CD14-positive monocyte (primary cell): ENCODE measurements around the gene KMT2C. TPM values are rescaled to one million over a fixed set of nuclear protein-coding genes. Genes with fewer than 3 reads are reported as not detected.

Experiments
- DNase-seq, 3 donors: peaks; one replicate each; pipeline ENCODE4 v3.0.0-alpha.2; 2011 to 2022
- H2AFZ ChIP-seq: 2 replicates; pipeline ENCODE4 v1.6.0; 2012; ENCODE audit warnings: mild to moderate bottlenecking, low read depth, low read length, inconsistent platforms; ENCODE audit not compliant: insufficient read depth, poor library complexity, severe bottlenecking
- H3K27ac ChIP-seq, 2 donors: 1 replicate in 1 of 2; 2 replicates in 1 of 2; pipeline ENCODE4 v1.5.1; 2012 to 2013; ENCODE audit warnings: low read length in 2 of 2, control low read depth in 1 of 2, inconsistent platforms in 1 of 2, low read depth in 1 of 2, mild to moderate bottlenecking in 1 of 2
- H3K27me3 ChIP-seq, 2 donors: one replicate each; pipeline versions ENCODE4 v1.6.0 to v1.6.1; 2011 to 2013; ENCODE audit warnings: low read length in 2 of 2; ENCODE audit not compliant: control insufficient read depth in 2 of 2, insufficient read depth in 2 of 2
- H3K36me3 ChIP-seq, 2 donors: replicated peaks in 1 of 2; 1 replicate in 1 of 2; 2 replicates in 1 of 2; pipeline versions ENCODE4 v1.5.1 to v1.6.1; 2012 to 2013; ENCODE audit warnings: low read length in 2 of 2, control low read depth in 1 of 2, inconsistent platforms in 1 of 2, mild to moderate bottlenecking in 1 of 2; ENCODE audit not compliant: insufficient read depth in 2 of 2, control insufficient read depth in 1 of 2
- H3K4me1 ChIP-seq, 2 donors: 1 replicate in 1 of 2; 2 replicates in 1 of 2; pipeline versions ENCODE4 v1.5.1 to v1.6.1; 2012 to 2013; ENCODE audit warnings: low read length in 2 of 2, control low read depth in 1 of 2, inconsistent platforms in 1 of 2, mild to moderate bottlenecking in 1 of 2, moderate library complexity in 1 of 2; ENCODE audit not compliant: insufficient read depth in 2 of 2, control insufficient read depth in 1 of 2
- H3K4me2 ChIP-seq: replicated peaks from 2 replicates; pipeline ENCODE3; 2012; ENCODE audit warnings: low read length, moderate library complexity, mild to moderate bottlenecking; ENCODE audit not compliant: poor library complexity, severe bottlenecking; ENCODE audit errors: extremely low read depth
- H3K4me3 ChIP-seq, 3 experiments: fragments of 200-600 bp in 1 of 3; sonication (generic) in 1 of 3; replicated peaks in 1 of 3; 1 replicate in 2 of 3; 2 replicates in 1 of 3; pipeline ENCODE4 v1.5.1; 2011 to 2013; ENCODE audit warnings: low read length in 3 of 3, mild to moderate bottlenecking in 3 of 3, control low read depth in 2 of 3, low read depth in 2 of 3, inconsistent platforms in 1 of 3, moderate library complexity in 1 of 3
- H3K79me2 ChIP-seq: 2 replicates; pipeline ENCODE4 v1.6.0; 2012; ENCODE audit warnings: mild to moderate bottlenecking, control low read depth, inconsistent platforms, low read length, moderate library complexity; ENCODE audit not compliant: insufficient read depth
- H3K9ac ChIP-seq: 2 replicates; pipeline ENCODE4 v1.6.0; 2017; ENCODE audit warnings: low read length, mild to moderate bottlenecking; ENCODE audit not compliant: insufficient read depth, poor library complexity, severe bottlenecking
- H3K9me3 ChIP-seq, 2 donors: replicated peaks in 1 of 2; 1 replicate in 1 of 2; 2 replicates in 1 of 2; pipeline versions ENCODE4 v1.5.1 to v1.6.1; 2012 to 2013; ENCODE audit warnings: low read length in 2 of 2, control low read depth in 1 of 2; ENCODE audit not compliant: control insufficient read depth in 1 of 2, insufficient read depth in 1 of 2
- H4K20me1 ChIP-seq: 2 replicates; pipeline ENCODE4 v1.6.0; 2012; ENCODE audit warnings: mild to moderate bottlenecking, low read length, control low read depth, moderate library complexity; ENCODE audit not compliant: insufficient read depth
- H3K27ac Mint-ChIP-seq, 7 donors: one replicate each; pipeline ENCODE4 v1.8.0; 2020; ENCODE audit warnings: mild to moderate bottlenecking in 7 of 7, mixed read lengths in 7 of 7, moderate library complexity in 6 of 7, inconsistent platforms in 2 of 7
- H3K27me3 Mint-ChIP-seq, 3 donors: one replicate each; pipeline ENCODE4 v1.8.0; 2021 to 2022; ENCODE audit warnings: low read depth in 3 of 3, mild to moderate bottlenecking in 3 of 3, mixed read lengths in 3 of 3, moderate library complexity in 3 of 3, inconsistent platforms in 1 of 3
- H3K36me3 Mint-ChIP-seq, 2 donors: one replicate each; pipeline ENCODE4 v1.8.0; 2020; ENCODE audit warnings: mixed read lengths in 2 of 2, inconsistent platforms in 1 of 2, mild to moderate bottlenecking in 1 of 2
- H3K4me1 Mint-ChIP-seq: one replicate; pipeline ENCODE4 v1.8.0; 2020; ENCODE audit warnings: mild to moderate bottlenecking, mixed read lengths
- H3K4me3 Mint-ChIP-seq, 2 donors: one replicate each; pipeline ENCODE4 v1.8.0; 2020; ENCODE audit warnings: mild to moderate bottlenecking in 2 of 2, mixed read lengths in 2 of 2, moderate library complexity in 1 of 2
- H3K9me3 Mint-ChIP-seq, 7 donors: one replicate each; pipeline ENCODE4 v1.8.0; 2020 to 2022; ENCODE audit warnings: mixed read lengths in 7 of 7, mild to moderate bottlenecking in 6 of 7, moderate library complexity in 6 of 7, inconsistent platforms in 2 of 7
- CTCF ChIP-seq: fragments of 200-600 bp; IDR thresholded peaks from one replicate; pipeline ENCODE4 v1.8.0; 2022; ENCODE audit warnings: antibody characterized with exemption, mild to moderate bottlenecking
- WGBS: methylation state at CpG from one replicate; pipeline ENCODE4 v1.1.5; 2013; ENCODE audit warnings: missing lambda C conversion rate; ENCODE audit not compliant: insufficient coverage; 5-methylcytosine and 5-hydroxymethylcytosine counted together
- intact Hi-C, 2 donors: fragments of 100-400 bp; cut with micrococcal nuclease; formaldehyde crosslinking; loops; one replicate each; pipeline versions ENCODE4 v1.15.0 to v1.15.1; 2023
- polyA plus RNA-seq, 3 donors: library from polyadenylated mRNA; depleted of rRNA in 1 of 3; unstranded in 2 of 3; stranded (reverse) in 1 of 3; fragments of 300-500 nt in 2 of 3; fragments of >200 nt in 1 of 3; fragmentation: Illumina TruSeq in 2 of 3; gene quantifications; 1 replicate in 2 of 3; 2 replicates in 1 of 3; pipeline ENCODE4 v1.2.3, GENCODE V29; 2012 to 2021

The KMT2C gene
- polyA plus RNA-seq, 3 donors, result 4.5 to 26.1 (median 7.3) TPM

DNA sequence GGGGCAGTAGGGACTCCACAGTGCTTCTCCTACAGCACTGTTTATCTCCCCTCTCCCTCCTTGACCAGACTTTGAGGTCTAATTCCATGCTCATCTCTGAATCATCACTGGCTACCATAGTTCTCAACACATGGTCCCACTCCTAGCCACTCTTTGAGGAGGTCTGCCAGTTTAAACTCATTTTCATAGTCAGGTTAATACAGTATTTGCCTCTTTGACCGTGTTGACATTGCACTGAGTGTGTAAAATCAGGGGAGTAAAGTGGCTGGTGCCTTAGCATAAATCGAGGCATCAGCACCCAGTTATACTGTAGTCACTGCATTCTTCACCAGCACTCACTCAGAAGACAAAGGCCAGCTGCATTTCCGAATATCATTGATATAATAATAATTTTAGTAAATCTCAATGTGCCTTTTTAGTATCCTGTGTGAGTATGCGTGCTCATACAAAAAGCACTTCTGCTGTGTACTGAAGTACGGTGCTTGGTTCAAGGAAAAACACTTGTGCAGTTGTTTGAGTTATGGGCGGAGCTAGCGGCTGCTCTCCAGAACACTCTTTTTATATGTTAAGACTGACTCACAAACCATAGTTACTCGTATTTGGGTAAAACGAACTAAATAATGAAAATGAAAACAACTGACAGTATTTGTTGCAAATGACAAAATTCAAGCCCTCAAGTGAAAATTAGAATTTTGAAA lies 320.6 kb downstream of the KMT2C start:
- no peaks in the 10 kb centered on the region for H3K4me1 ChIP-seq
- H3K4me2 ChIP-seq, result no peak overlapping the region
- H3K79me2 ChIP-seq, result no peaks in the 10 kb centered on the region
- TF ChIP-seq CTCF, result no peak
- no peak for DNase-seq
- Mint-ChIP-seq H3K36me3 (peaks cover 46 to 70% of the 10 kb centered on the region in 2 donors), H3K27me3 (peaks cover 0 to 1% (median 0%) of the 10 kb centered on the region in 3 donors), H3K4me3 (no peak overlapping the region), H3K4me1 (no peaks in the 10 kb centered on the region), H3K9me3 (peaks cover 0 to 7% (median 0%) of the 10 kb centered on the region in 7 donors), H3K27ac (peak overlapping the region in 1 of 7 donors; percentile 42)
- no peak overlapping the region for H3K4me3 ChIP-seq
- intact Hi-C loops, result no loop called here
- H3K9ac ChIP-seq, result no peak overlapping the region
- H3K9me3 ChIP-seq, result no peaks in the 10 kb centered on the region
- H3K27ac ChIP-seq, result no peak overlapping the region
- H4K20me1 ChIP-seq, result no peaks in the 10 kb centered on the region
- WGBS, result no CpG with 5 or more reads among the region's 9 CpGs
- no peak overlapping the region for H2AFZ ChIP-seq
- H3K36me3 ChIP-seq, result peaks cover 50 to 69% of the 10 kb centered on the region in 2 donors
- H3K27me3 ChIP-seq, result no peaks in the 10 kb centered on the region

DNA sequence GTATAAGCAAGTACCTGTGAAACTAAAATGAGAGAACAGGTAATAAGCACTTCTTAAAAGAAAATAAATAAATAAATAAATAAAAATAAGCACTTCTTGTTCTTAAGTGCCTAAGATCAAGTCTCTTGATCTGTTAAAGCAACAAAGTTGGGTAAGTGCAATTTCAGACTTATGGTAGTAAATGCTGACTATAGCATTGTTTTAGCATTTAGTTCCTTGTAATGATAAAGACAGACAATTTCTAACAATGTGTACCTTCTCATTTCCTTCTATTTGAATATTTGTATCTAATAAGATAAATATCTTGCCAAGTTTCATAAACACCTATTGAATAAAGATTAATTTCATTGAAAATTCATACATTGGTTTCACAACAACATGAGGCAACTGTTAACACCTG lies 323.0 kb downstream of the KMT2C start:
- no peaks in the 10 kb centered on the region for H3K79me2 ChIP-seq
- Mint-ChIP-seq H3K4me3 (no peak overlapping the region), H3K4me1 (no peaks in the 10 kb centered on the region), H3K9me3 (peaks cover 0 to 7% (median 0%) of the 10 kb centered on the region in 7 donors), H3K27ac (no peak overlapping the region), H3K27me3 (peaks cover 0 to 1% (median 0%) of the 10 kb centered on the region in 3 donors), H3K36me3 (peaks cover 29 to 59% of the 10 kb centered on the region in 2 donors)
- H3K9me3 ChIP-seq, result no peaks in the 10 kb centered on the region
- no peak for DNase-seq
- no peak overlapping the region for H2AFZ ChIP-seq
- no peak for TF ChIP-seq CTCF
- no peaks in the 10 kb centered on the region for H3K27me3 ChIP-seq
- H3K27ac ChIP-seq, result no peak overlapping the region
- H3K36me3 ChIP-seq, result peaks cover 29 to 57% of the 10 kb centered on the region in 2 donors
- H4K20me1 ChIP-seq, result no peaks in the 10 kb centered on the region
- no peak overlapping the region for H3K4me3 ChIP-seq
- no peak overlapping the region for H3K4me2 ChIP-seq
- H3K9ac ChIP-seq, result no peak overlapping the region
- intact Hi-C loops, result no loop called here
- no peaks in the 10 kb centered on the region for H3K4me1 ChIP-seq
